SK-N-SH (cell line): ENCODE results near the gene CHSY1. TPM values are rescaled to one million over a fixed set of nuclear protein-coding genes. Genes with fewer than 3 reads are reported as not detected.

Source experiments
- CTCF ChIA-PET: fragments of 300-600, 350-600 bp; formaldehyde crosslinking; extraction: SDS; loops from one replicate; lab custom pipeline; 2021; lab: Yijun Ruan, JAX
- POLR2A ChIA-PET: fragments of 350-600 bp; sonication (Branson Sonifier 250); formaldehyde crosslinking; extraction: SDS; loops from one replicate; lab custom pipeline; 2020; ENCODE audit warnings: antibody characterized with exemption, inconsistent platforms; lab: Yijun Ruan, JAX
- DNase-seq: peaks from one replicate; pipeline ENCODE4 v3.0.0; 2012
- H2AFZ ChIP-seq: fragments of 200-600 bp; sonication (generic); 2 replicates; pipeline ENCODE4 v1.8.1; 2016; ENCODE audit warnings: antibody characterized with exemption, mild to moderate bottlenecking, low read depth
- H3F3A ChIP-seq: fragments of 200-600 bp; sonication (generic); replicated peaks from 2 replicates; pipeline ENCODE3; 2016; ENCODE audit warnings: antibody characterized with exemption, mild to moderate bottlenecking; ENCODE audit not compliant: insufficient read depth
- H3K27ac ChIP-seq, 2 experiments: fragments of 200-500 bp in 1 of 2; fragments of 200-600 bp in 1 of 2; sonication (Bioruptor generic) in 1 of 2; sonication (generic), shearing (Covaris generic) in 1 of 2; 2 replicates each; pipeline versions ENCODE4 v1.5.1 to v1.6.1; 2014 to 2016; ENCODE audit warnings: low read depth in 2 of 2, inconsistent platforms in 1 of 2, low read length in 1 of 2, mild to moderate bottlenecking in 1 of 2, mixed read lengths in 1 of 2
- H3K27me3 ChIP-seq: fragments of 200-600 bp; sonication (generic), shearing (Covaris generic); 2 replicates; pipeline ENCODE4 v1.6.1; 2016; ENCODE audit warnings: mixed run types; ENCODE audit not compliant: insufficient read depth
- H3K36me3 ChIP-seq, 2 experiments: fragments of 200-500 bp in 1 of 2; fragments of 200-600 bp in 1 of 2; sonication (Bioruptor generic) in 1 of 2; sonication (generic) in 1 of 2; replicated peaks in 1 of 2; 2 replicates each; pipeline versions ENCODE3 to v1.5.1; 2014 to 2016; ENCODE audit warnings: low read length in 1 of 2, mild to moderate bottlenecking in 1 of 2; ENCODE audit not compliant: insufficient read depth in 2 of 2, control insufficient read depth in 1 of 2
- H3K4me1 ChIP-seq, 2 experiments: fragments of 200-500 bp in 1 of 2; fragments of 200-600 bp in 1 of 2; sonication (Bioruptor generic) in 1 of 2; sonication (generic), shearing (Covaris generic) in 1 of 2; 2 replicates each; pipeline versions ENCODE4 v1.5.1 to v1.6.1; 2014 to 2016; ENCODE audit warnings: low read depth in 1 of 2, low read length in 1 of 2, mixed run types in 1 of 2; ENCODE audit not compliant: insufficient read depth in 2 of 2, control insufficient read depth in 1 of 2
- H3K4me2 ChIP-seq: fragments of 200-600 bp; sonication (generic), shearing (Covaris generic); 2 replicates; pipeline ENCODE4 v1.6.1; 2017; ENCODE audit warnings: mixed run types
- H3K4me3 ChIP-seq, 2 experiments: fragments of 200-500 bp in 1 of 2; fragments of 200-600 bp in 1 of 2; sonication (Bioruptor generic) in 1 of 2; sonication (generic), shearing (Covaris generic) in 1 of 2; 2 replicates each; pipeline versions ENCODE4 v1.5.1 to v1.8.1; 2014 to 2016; ENCODE audit warnings: low read depth in 2 of 2, inconsistent platforms in 1 of 2, low read length in 1 of 2, mild to moderate bottlenecking in 1 of 2, mixed read lengths in 1 of 2, moderate library complexity in 1 of 2
- H3K79me2 ChIP-seq: fragments of 200-600 bp; sonication (generic); 2 replicates; pipeline ENCODE4 v1.8.1; 2017; ENCODE audit warnings: mild to moderate bottlenecking; ENCODE audit not compliant: insufficient read depth
- H3K9ac ChIP-seq: fragments of 200-600 bp; sonication (generic); 2 replicates; pipeline ENCODE4 v1.6.1; 2017; ENCODE audit warnings: mixed run types
- H3K9me2 ChIP-seq: fragments of 200-600 bp; sonication (generic); 2 replicates; pipeline ENCODE4 v1.6.1; 2017; ENCODE audit warnings: mixed run types
- H3K9me3 ChIP-seq: fragments of 200-600 bp; sonication (generic); 2 replicates; pipeline ENCODE4 v1.6.1; 2017; ENCODE audit warnings: mixed run types, mild to moderate bottlenecking, moderate library complexity
- H4K20me1 ChIP-seq: fragments of 200-600 bp; sonication (generic); 2 replicates; pipeline ENCODE4 v1.6.1; 2017; ENCODE audit warnings: mild to moderate bottlenecking, mixed run types; ENCODE audit not compliant: insufficient read depth
- CHD2 ChIP-seq: fragments of 150-350 bp; IDR thresholded peaks from 2 replicates; pipeline ENCODE4 v1.6.1; 2018; ENCODE audit warnings: low read length; ENCODE audit not compliant: partially characterized antibody
- EP300 ChIP-seq, 2 experiments: IDR thresholded peaks; 2 replicates each; pipeline versions ENCODE4 v1.4.0 to v1.6.1; 2012; ENCODE audit warnings: borderline replicate concordance in 1 of 2, low read depth in 1 of 2, low read length in 1 of 2
- EZH2phosphoT487 ChIP-seq: fragments of 200-600 bp; sonication (generic); IDR thresholded peaks from 2 replicates; pipeline ENCODE4 v1.6.1; 2017; ENCODE audit warnings: low read depth, mixed run types, mild to moderate bottlenecking, antibody characterized with exemption, moderate library complexity, borderline replicate concordance
- FOSL2 ChIP-seq: IDR thresholded peaks from 2 replicates; pipeline ENCODE4 v1.4.0; 2012; ENCODE audit warnings: low read depth, mild to moderate bottlenecking, moderate library complexity, borderline replicate concordance
- FOXJ3 ChIP-seq: sonication (generic); formaldehyde crosslinking; IDR thresholded peaks from 2 replicates; pipeline ENCODE4 v1.5.1; 2020; ENCODE audit warnings: mild to moderate bottlenecking, missing genetic modification reagents
- GABPA ChIP-seq: IDR thresholded peaks from 2 replicates; pipeline ENCODE4 v1.4.0; 2012; ENCODE audit warnings: low read depth, mild to moderate bottlenecking
- GATA2 ChIP-seq: sonication (generic); formaldehyde crosslinking; IDR thresholded peaks from 2 replicates; pipeline ENCODE4 v1.5.0; 2020; ENCODE audit warnings: mild to moderate bottlenecking, missing genetic modification reagents
- IRF3 ChIP-seq: fragments of 150-350 bp; IDR thresholded peaks from 2 replicates; pipeline ENCODE4 v1.6.1; 2016; ENCODE audit warnings: mild to moderate bottlenecking, low read depth, low read length
- JUND ChIP-seq: IDR thresholded peaks from 2 replicates; pipeline ENCODE4 v1.4.0; 2012
- MAX ChIP-seq: IDR thresholded peaks from 2 replicates; pipeline ENCODE4 v1.4.0; 2012; ENCODE audit warnings: low read depth
- MXI1 ChIP-seq: IDR thresholded peaks from 2 replicates; pipeline ENCODE4 v1.6.1; 2012; ENCODE audit warnings: mild to moderate bottlenecking, low read depth, low read length, improper control_type of control experiment
- NFIC ChIP-seq: IDR thresholded peaks from 2 replicates; pipeline ENCODE4 v1.4.0; 2012; ENCODE audit warnings: borderline replicate concordance
- POLR2AphosphoS5 ChIP-seq: IDR thresholded peaks from 2 replicates; pipeline ENCODE4 v1.6.1; 2012; ENCODE audit warnings: low read depth, low read length
- RAD21 ChIP-seq: IDR thresholded peaks from 2 replicates; pipeline ENCODE4 v1.6.1; 2012; ENCODE audit warnings: mild to moderate bottlenecking, low read length
- RCOR1 ChIP-seq: fragments of 150-350 bp; IDR thresholded peaks from 2 replicates; pipeline ENCODE4 v1.6.1; 2017; ENCODE audit warnings: antibody characterized with exemption, low read length
- RXRA ChIP-seq: IDR thresholded peaks from 2 replicates; pipeline ENCODE4 v1.4.0; 2012; ENCODE audit warnings: low read depth, mild to moderate bottlenecking, borderline replicate concordance
- SMC3 ChIP-seq: IDR thresholded peaks from 2 replicates; pipeline ENCODE4 v1.6.1; 2012; ENCODE audit warnings: low read depth, low read length, improper control_type of control experiment
- TAF1 ChIP-seq: IDR thresholded peaks from 2 replicates; pipeline ENCODE4 v1.6.1; 2012; ENCODE audit warnings: low read depth, mild to moderate bottlenecking, low read length, moderate library complexity, borderline replicate concordance
- TCF12 ChIP-seq: IDR thresholded peaks from 2 replicates; pipeline ENCODE4 v1.4.0; 2012
- TEAD4 ChIP-seq: IDR thresholded peaks from 2 replicates; pipeline ENCODE4 v1.4.0; 2012; ENCODE audit warnings: mild to moderate bottlenecking, borderline replicate concordance; ENCODE audit not compliant: insufficient read depth
- USF1 ChIP-seq: IDR thresholded peaks from 2 replicates; pipeline ENCODE4 v1.4.0; 2012; ENCODE audit warnings: low read depth, borderline replicate concordance
- USF2 ChIP-seq: fragments of 150-350 bp; IDR thresholded peaks from 2 replicates; pipeline ENCODE4 v1.6.1; 2017; ENCODE audit warnings: antibody characterized with exemption, low read length, low read depth, borderline replicate concordance
- ZBTB33 ChIP-seq: IDR thresholded peaks from 2 replicates; pipeline ENCODE4 v1.4.0; 2012; ENCODE audit warnings: low read depth, borderline replicate concordance
- WGBS: methylation state at CpG from one replicate; pipeline ENCODE4 v1.1.6; 2017; ENCODE audit warnings: low lambda C conversion rate; 5-methylcytosine and 5-hydroxymethylcytosine counted together
- polyA plus RNA-seq, 3 experiments: library from polyadenylated mRNA; depleted of rRNA; stranded (reverse); fragments of >200 nt; gene quantifications; 2 replicates each; pipeline ENCODE4 v1.2.3, GENCODE V29; 2012

CHSY1 gene
- polyA plus RNA-seq, 1 of the 3 experiments (the other 2 are of a cell fraction): 15.7 TPM

- Histone ChIP-seq H3K4me1 (peaks cover 0 to 46% of the 10 kb centered on the region in 2 experiments; a peak in 2 of 4 replicates), H3K27me3 (no peaks in the 10 kb centered on the region), H3K4me2 (no peak overlapping the region), H3K36me3 (no peaks in the 10 kb centered on the region), H3K27ac (peak overlapping the region in 1 of 2 experiments; percentile 65; a peak in 2 of 4 replicates), H3K9me2 (no peaks in the 10 kb centered on the region), H3F3A (no peaks in the 10 kb centered on the region), H3K9me3 (no peaks in the 10 kb centered on the region), H3K79me2 (no peaks in the 10 kb centered on the region), H3K4me3 (no peak overlapping the region), H4K20me1 (no peaks in the 10 kb centered on the region), H3K9ac (no peak overlapping the region), H2AFZ (no peak overlapping the region)
- DNase-seq: no peak
- TF ChIP-seq POLR2AphosphoS5 (no peak), USF2 (no peak), MAX (no peak), GATA2 (CRISPR knock-in tag) (no peak), RCOR1 (no peak), FOXJ3 (no peak), SMC3 (no peak), NFIC (no peak), EZH2phosphoT487 (no peak), USF1 (no peak), RAD21 (no peak), MXI1 (no peak), TCF12 (no peak), ZBTB33 (no peak), RXRA (no peak)
- POLR2A ChIA-PET: no interaction called here
- 91% methylated on average over 8 of the region's 8 CpGs for WGBS
- CTCF ChIA-PET: interaction anchor here (1.2 kb wide), 1 partner anchor 62 kb away, joined by 6 read pairs; no protein-coding TSS in a partner anchor
Measured at GRCh38 chr15:101151288-101151687, 100.6 kb downstream of the CHSY1 start.

- DNase-seq: no peak
- Histone ChIP-seq H3K36me3 (no peaks in the 10 kb centered on the region), H3K9ac (no peak overlapping the region), H4K20me1 (no peaks in the 10 kb centered on the region), H3K79me2 (no peaks in the 10 kb centered on the region), H3F3A (no peaks in the 10 kb centered on the region), H3K4me2 (no peak overlapping the region), H3K9me3 (no peaks in the 10 kb centered on the region), H3K27ac (peak overlapping the region in 1 of 2 experiments; percentile 100; a peak in 2 of 4 replicates), H3K4me3 (no peak overlapping the region), H3K4me1 (peaks cover 0 to 50% of the 10 kb centered on the region in 2 experiments; a peak in 2 of 4 replicates), H2AFZ (no peak overlapping the region), H3K27me3 (no peaks in the 10 kb centered on the region), H3K9me2 (no peaks in the 10 kb centered on the region)
- ChIA-PET POLR2A (interaction anchor here (2.1 kb wide), 1 partner anchor 12 kb away, joined by 9 read pairs; no protein-coding TSS in a partner anchor), CTCF (interaction anchor here (0.9 to 1.5 kb wide), 5 partner anchors 10 to 234 kb away, joined by 3 to 6 read pairs (median 4); no protein-coding TSS in a partner anchor)
- WGBS: 93% methylated on average over 6 of the region's 7 CpGs
- TF ChIP-seq CHD2 (no peak), RAD21 (no peak), RXRA (no peak), FOSL2 (no peak), MAX (no peak), MXI1 (no peak), NFIC (no peak), GABPA (no peak), TAF1 (no peak), JUND (no peak), IRF3 (no peak), EZH2phosphoT487 (no peak), TEAD4 (no peak), EP300 (IDR thresholded peaks at IDR 0.05; ENCODE audit: borderline replicate concordance in 1 of 2, low read depth in 1 of 2, low read length in 1 of 2) (no peak), TCF12 (no peak), GATA2 (CRISPR knock-in tag) (no peak)
Measured at GRCh38 chr15:101150723-101151040, 101.2 kb downstream of the CHSY1 start.
